ENCODE measurements around the gene GRK2.

Gene GRK2

DNA sequence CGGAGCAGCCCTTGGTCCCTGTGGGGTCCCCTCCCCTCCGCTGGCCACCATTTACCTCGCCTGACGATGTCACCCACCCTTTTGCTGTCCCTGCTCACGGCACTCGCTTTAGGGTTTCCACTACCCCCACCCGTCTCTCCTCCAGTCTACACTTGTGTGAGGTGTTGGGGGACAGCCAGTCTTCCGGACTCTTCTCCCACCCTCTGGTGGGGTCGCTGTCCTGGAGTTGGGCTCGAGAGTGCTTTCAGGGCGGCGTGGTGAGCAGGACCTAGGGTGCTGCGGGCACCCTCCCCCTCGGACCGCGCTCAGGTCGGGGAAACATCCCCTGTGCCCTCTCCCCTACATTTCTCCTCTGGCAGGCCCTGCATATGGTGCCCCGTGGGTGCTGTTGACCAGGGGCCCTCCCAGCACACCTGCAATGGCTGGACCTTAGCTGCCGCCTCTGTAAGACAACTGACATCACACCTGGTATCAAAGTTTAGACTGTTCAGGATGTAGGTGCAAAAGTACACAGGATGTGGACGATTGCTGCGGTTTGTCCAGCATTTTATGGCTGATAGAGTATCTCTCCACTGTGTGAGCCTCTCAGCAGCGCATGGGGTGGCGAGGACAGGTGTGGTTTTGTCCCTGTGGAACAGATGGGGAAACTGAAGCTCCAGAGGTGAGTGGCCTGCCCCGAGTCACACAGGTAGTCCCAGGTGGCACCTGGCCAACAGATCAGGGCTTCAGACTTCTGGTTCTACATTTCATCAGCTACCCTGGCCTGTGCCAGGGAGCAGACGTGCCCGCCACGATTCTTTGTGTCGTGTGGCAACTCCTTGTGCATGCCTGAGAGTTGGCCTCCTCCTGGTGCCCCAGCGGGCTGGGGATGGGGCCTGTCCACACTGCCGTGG lies 1.2 kb downstream of the GRK2 start:
- no peak for FAIRE-seq
- TF ChIP-seq POLR2A (IDR thresholded peaks at IDR 0.05; ENCODE audit: low read depth, low read length) (peak; percentile 33), TAF1 (IDR thresholded peaks at IDR 0.05; ENCODE audit: borderline replicate concordance, low read depth, low read length) (0 out of 2 replicates have a peak, but pooled peaks have one; percentile 43), POLR2AphosphoS5 (IDR thresholded peaks at IDR 0.05; ENCODE audit: low read depth, low read length) (no peak; the same call in none of the 2 replicates)
- no peak for DNase-seq (ENCODE audit: insufficient read length)

DNA sequence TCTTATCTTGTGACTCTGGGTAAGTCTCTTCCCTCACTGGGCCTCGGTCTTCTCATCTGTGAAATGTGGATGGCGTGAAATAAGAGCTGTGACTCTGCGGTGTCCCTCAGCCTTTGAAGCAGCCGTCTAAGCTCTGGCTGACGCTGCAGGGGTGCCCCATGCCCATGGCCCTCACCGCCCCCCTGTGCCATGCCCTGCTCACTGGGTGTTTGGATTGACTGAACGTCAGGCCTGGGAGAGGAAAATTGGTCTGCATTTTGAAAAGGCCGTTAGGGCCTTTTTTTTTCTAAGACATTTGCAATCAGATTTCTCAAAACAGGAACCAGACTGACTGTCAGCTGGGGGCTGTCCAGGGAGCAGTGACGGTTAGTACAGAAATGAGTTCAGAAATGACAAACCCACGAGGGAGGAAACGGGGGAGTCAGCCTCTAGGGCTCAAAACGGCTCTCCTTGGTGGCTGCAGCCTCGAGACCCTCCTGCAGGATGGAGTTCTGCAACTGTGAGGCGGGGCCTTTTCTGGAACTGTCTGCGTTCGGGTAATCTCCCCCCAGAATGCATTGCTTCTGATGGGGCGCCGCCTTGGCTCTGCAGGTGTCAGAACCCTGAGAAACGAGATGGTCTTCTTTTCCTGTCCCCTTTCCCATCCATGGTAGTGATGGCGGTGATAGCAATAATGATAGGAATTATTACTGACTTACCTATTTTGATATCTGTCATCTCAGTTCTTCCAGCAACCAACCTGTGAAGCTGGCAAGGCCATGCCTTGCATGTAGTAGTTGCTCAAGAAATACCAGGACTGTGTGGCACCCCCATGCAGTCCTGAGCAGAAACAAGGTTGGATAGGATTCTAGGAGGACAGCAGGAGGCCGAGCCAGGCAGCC lies 2.0 kb downstream of the GRK2 start:
- DNase-seq (ENCODE audit: insufficient read length) (peak; percentile 80), FAIRE-seq (peak; percentile 99)
- TF ChIP-seq POLR2AphosphoS5 (IDR thresholded peaks at IDR 0.05; ENCODE audit: low read depth, low read length), result no peak
- TF ChIP-seq TAF1 (IDR thresholded peaks at IDR 0.05; ENCODE audit: borderline replicate concordance, low read depth, low read length), result peak; percentile 29; the same call in 1 of the 2 replicates
- TF ChIP-seq POLR2A (IDR thresholded peaks at IDR 0.05; ENCODE audit: low read depth, low read length), result peak; percentile 28

DNA sequence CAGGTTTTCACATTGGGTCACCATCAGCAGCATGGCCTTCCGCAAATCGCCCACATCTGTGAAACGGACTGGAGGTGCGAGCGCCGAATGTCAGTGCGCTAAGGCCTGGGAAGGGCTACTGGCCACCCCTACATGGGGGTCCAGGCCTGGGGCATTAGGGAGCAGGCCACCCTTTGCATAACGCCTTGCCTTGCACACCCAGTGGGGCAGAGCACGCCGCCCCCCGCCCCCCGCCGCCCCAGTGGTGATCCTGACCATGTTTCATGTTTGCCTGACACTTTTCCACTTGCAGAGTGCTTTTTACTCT lies 2.6 kb downstream of the GRK2 start:
- DNase-seq (ENCODE audit: insufficient read length) (no peak), FAIRE-seq (no peak)
- TF ChIP-seq TAF1 (IDR thresholded peaks at IDR 0.05; ENCODE audit: borderline replicate concordance, low read depth, low read length) (no peak), POLR2AphosphoS5 (IDR thresholded peaks at IDR 0.05; ENCODE audit: low read depth, low read length) (no peak), POLR2A (IDR thresholded peaks at IDR 0.05; ENCODE audit: low read depth, low read length) (no peak)

DNA sequence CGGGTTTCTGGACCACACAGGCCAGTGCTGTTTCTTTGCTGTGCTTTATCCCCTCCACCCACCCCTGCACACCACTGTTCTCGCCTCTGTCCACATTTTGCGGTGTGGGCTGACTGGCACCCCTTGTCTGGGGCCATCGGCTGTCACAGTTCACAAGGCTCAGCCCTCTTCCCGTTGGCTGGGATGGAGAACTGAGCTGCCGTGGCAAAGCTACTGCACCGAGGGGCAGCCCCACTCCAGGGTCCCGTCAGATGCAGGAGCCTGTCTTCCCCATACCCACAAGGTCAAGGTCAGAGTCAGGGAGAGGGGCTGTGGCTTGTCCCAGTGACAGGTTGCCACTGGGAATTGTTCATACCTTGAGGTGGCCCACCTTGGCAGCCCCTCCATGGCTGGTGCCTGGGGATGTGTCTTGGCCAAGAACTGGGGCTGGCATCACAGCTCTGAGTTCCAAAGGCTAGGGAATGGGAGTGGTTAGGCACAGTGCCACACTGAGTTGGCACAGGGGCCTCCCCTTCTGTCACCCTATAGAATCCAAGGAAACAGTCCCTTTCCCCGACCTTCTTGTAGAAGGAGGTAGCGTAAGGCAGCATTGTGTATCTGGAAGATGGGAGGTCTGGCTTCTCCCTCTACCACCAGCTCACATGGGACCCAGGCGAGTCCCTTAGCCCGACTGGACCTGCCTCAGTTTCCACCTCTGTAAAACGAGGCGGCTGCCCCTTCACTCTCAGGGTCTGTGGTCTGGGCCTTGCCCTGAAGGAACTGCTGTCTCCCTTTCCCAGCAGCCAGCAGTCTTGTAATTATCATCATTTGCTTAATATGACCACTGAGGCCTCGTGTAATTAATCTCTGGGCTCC lies 3.4 kb downstream of the GRK2 start:
- DNase-seq (ENCODE audit: insufficient read length) (no peak), FAIRE-seq (peak; percentile 77)
- no peak for TF ChIP-seq TAF1 (IDR thresholded peaks at IDR 0.05; ENCODE audit: borderline replicate concordance, low read depth, low read length)
- peak; percentile 35; the same call in 1 of the 2 replicates for TF ChIP-seq POLR2A (IDR thresholded peaks at IDR 0.05; ENCODE audit: low read depth, low read length)

DNA sequence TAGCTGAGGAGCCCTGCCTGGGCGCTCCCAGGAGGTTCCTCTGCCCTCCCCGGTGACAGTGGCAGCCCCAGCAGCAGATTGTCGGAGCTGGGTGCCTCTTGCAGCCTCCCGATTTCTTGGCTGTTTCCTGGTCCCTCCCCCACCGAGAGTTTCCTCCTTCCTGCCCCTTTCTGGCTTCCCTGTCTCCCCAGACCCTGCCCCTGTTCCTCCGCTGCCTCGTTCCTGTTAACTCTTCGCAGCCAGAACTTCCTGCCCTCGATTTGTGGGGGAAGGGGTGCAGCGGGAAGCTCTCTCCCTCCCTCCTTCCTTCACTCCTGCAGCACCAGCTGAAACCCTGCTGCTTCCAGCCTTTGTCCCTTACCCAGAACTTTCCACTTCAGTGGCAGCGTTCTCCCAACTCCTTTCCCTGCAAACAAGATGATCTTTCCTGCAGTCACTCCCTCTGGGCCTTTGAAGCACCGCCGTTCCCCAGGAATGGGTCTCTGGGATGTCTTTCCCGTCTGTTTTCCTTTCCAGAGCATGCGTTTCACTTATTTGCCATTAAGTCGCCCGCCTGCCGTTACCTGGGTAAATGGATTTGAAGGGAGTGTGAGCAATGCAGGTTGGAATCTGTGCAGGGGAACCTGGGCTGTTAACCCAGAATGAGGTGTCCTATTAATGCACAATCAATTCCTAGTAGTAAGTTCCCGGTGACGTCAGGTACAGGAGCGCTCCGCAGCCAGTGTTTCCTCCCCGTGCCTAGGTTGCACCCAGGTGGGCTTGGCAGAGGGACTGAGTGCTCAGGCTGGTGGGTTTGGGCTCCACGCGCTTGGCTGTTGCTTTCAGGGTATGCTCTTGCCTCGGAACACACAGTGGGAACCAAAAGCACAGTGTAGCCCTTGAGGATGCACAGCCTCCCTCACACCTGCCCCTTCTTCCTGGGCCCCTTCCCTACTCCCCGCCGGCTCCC lies 4.3 kb downstream of the GRK2 start:
- DNase-seq (ENCODE audit: insufficient read length), result no peak
- peak; percentile 87 for FAIRE-seq
- TF ChIP-seq TAF1 (IDR thresholded peaks at IDR 0.05; ENCODE audit: borderline replicate concordance, low read depth, low read length) (no peak), POLR2AphosphoS5 (IDR thresholded peaks at IDR 0.05; ENCODE audit: low read depth, low read length) (no peak), POLR2A (IDR thresholded peaks at IDR 0.05; ENCODE audit: low read depth, low read length) (no peak)

DNA sequence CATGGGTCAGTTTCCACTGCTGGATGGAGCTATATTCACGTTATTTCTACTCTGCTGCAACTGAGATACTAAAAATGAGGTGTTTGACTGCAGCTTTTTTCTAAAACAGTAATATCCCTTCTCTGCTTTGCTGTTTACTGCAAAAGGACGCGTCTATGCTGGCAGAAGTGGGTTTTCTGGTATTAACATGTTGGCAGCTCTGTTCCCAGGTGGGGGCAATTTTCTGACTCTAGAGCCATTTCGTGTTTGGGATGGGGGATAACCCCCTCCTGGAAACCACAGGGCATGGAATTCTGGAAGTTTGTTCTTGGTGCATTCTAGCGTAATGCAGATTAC lies 4.9 kb downstream of the GRK2 start:
- DNase-seq (ENCODE audit: insufficient read length) (no peak), FAIRE-seq (no peak)
- TF ChIP-seq TAF1 (IDR thresholded peaks at IDR 0.05; ENCODE audit: borderline replicate concordance, low read depth, low read length) (no peak), POLR2AphosphoS5 (IDR thresholded peaks at IDR 0.05; ENCODE audit: low read depth, low read length) (no peak), POLR2A (IDR thresholded peaks at IDR 0.05; ENCODE audit: low read depth, low read length) (no peak)

DNA sequence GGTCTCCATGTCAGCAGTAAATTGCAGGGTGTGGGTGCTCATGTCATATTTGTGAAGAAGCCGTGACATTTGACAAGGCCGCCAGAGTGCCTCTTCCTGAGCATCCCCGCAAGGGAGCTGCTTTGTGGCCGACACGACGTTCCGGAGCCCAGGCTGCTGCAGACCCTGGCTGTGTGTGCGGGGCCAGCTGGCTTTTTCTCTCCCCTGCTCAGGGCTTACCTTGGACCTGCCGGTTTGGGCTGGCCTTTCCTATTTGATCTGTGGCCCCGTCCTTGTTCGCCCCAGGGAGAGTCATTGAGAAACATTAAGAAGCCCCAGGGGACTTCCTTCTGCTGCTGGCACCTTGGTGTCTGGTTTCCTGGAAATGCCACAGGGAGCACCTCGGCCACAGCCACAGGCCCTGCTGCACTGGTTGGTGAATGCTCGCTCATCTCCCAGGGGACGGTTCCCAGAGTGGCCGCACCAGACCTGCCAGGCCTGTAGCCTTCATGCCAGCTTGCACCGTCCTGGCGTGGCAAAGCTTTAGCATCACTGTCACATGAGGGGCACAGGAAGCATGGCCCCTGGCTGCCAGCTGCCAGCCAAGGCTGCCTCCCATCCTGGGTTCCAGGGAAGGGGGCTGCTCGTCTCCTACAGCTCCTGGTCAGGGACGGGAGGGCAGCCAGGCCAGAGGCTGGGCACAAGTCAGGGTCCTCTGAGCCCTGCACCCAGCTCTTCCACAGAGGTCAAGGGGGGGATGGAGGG lies 5.4 kb downstream of the GRK2 start:
- TF ChIP-seq POLR2AphosphoS5 (IDR thresholded peaks at IDR 0.05; ENCODE audit: low read depth, low read length), result no peak
- TF ChIP-seq POLR2A (IDR thresholded peaks at IDR 0.05; ENCODE audit: low read depth, low read length), result no peak
- TF ChIP-seq TAF1 (IDR thresholded peaks at IDR 0.05; ENCODE audit: borderline replicate concordance, low read depth, low read length), result no peak
- no peak for DNase-seq (ENCODE audit: insufficient read length)
- no peak for FAIRE-seq

DNA sequence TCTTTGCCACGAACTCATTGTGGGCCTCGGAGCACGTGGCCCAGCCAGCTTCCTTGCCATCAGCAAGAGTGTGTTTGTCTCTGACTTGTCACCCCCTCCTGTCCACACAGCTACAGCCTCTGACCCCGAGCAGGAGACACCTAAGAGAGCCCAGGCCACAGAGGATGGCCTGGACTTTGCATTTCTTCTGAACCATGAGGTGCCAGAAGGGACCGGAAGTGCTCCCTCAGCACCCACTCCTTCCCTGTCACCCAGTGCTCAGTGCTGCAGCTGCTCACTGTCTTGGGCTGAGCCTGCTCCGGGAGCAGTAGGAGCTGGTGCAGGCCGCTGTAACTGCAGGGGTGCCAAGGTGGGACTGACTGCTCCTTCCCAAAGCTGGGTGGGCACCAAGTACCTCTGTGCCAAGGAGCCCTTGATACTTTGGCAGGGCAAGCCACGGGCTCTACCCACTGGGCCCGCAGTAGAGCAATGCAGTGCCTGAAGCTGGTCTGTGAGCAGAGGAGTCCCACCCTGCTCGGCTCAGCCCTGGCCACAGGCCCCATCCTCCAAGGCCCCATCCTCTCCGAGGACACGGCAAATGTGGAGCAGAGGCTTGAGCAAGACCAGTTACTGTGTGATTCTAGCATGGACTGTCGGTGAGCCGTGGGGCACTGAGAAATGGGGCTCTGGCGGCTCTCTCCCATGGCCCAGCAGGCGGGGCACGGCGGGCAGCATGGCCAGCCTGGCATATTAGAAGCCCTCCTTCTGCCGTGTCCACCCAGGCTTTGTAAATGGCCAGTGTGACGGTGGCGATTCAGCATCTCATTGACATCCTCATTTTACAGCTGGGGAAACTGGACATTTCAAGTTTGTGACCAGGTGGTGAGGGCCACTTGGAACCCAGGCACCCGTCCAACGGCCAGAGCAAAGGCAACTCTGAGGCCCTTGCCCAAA lies 6.3 kb downstream of the GRK2 start:
- TF ChIP-seq POLR2AphosphoS5 (IDR thresholded peaks at IDR 0.05; ENCODE audit: low read depth, low read length), result no peak; the same call in 1 of the 2 replicates
- TF ChIP-seq TAF1 (IDR thresholded peaks at IDR 0.05; ENCODE audit: borderline replicate concordance, low read depth, low read length), result no peak
- no peak for TF ChIP-seq POLR2A (IDR thresholded peaks at IDR 0.05; ENCODE audit: low read depth, low read length)
- DNase-seq (ENCODE audit: insufficient read length) (no peak), FAIRE-seq (peak; percentile 98)

All from GM12892 (cell line).